Thoracic aorta (tissue), 2 donors: Measurements from ENCODE around the gene RPS27L. TPM values are rescaled to one million over a fixed set of nuclear protein-coding genes. Genes with fewer than 3 reads are reported as not detected.
A peak's percentile ranks its signal among the peaks of the same experiment; 100 is the strongest.

Source experiments
- ATAC-seq: fragments of 150-250 bp; one replicate; pipeline ENCODE4 v1.8.0; 2017; ENCODE audit warnings: low read depth; ENCODE audit not compliant: insufficient number of reproducible peaks, low FRiP score
- DNase-seq: peaks from one replicate; pipeline ENCODE4 v3.0.0-alpha.2; 2020; ENCODE audit warnings: low spot score
- H3K27ac ChIP-seq, 2 donors: fragments of 200-600 bp; sonication (generic); 1 replicate in 1 of 2; 2 replicates in 1 of 2; pipeline ENCODE4 v1.5.1; 2016; ENCODE audit warnings: mild to moderate bottlenecking in 2 of 2, moderate library complexity in 2 of 2
- H3K27me3 ChIP-seq: fragments of 200-600 bp; sonication (generic); replicated peaks from 2 replicates; pipeline ENCODE4 v1.6.0; 2016; ENCODE audit warnings: mild to moderate bottlenecking; ENCODE audit not compliant: insufficient read depth
- H3K36me3 ChIP-seq: fragments of 200-600 bp; sonication (generic); one replicate; pipeline ENCODE4 v1.5.1; 2016
- H3K4me1 ChIP-seq, 2 donors: fragments of 200-600 bp; sonication (generic); 1 replicate in 1 of 2; 2 replicates in 1 of 2; pipeline versions ENCODE4 v1.5.1 to v1.6.0; 2016; ENCODE audit warnings: low read depth in 2 of 2, mild to moderate bottlenecking in 1 of 2; ENCODE audit not compliant: control insufficient read depth in 1 of 2
- H3K4me3 ChIP-seq: fragments of 200-600 bp; sonication (generic); 2 replicates; pipeline ENCODE4 v1.5.1; 2016; ENCODE audit warnings: mild to moderate bottlenecking
- H3K9me3 ChIP-seq: fragments of 200-600 bp; sonication (generic); 2 replicates; pipeline ENCODE4 v1.5.1; 2016
- CTCF ChIP-seq: fragments of 200-600 bp; sonication (generic); IDR thresholded peaks from one replicate; pipeline ENCODE4 v1.5.1; 2019; ENCODE audit warnings: antibody characterized with exemption
- total RNA-seq, 2 donors: library from RNA; depleted of rRNA; stranded (reverse); fragments of >200 nt; gene quantifications; one replicate each; pipeline versions ENCODE4 v1.1.0 to v1.2.3, GENCODE V29; 2016

The RPS27L gene
- 100 to 1,000 TPM in 1 of 2 donors, 10 to 100 TPM in 1; 40.1 to 120 TPM for total RNA-seq

DNA sequence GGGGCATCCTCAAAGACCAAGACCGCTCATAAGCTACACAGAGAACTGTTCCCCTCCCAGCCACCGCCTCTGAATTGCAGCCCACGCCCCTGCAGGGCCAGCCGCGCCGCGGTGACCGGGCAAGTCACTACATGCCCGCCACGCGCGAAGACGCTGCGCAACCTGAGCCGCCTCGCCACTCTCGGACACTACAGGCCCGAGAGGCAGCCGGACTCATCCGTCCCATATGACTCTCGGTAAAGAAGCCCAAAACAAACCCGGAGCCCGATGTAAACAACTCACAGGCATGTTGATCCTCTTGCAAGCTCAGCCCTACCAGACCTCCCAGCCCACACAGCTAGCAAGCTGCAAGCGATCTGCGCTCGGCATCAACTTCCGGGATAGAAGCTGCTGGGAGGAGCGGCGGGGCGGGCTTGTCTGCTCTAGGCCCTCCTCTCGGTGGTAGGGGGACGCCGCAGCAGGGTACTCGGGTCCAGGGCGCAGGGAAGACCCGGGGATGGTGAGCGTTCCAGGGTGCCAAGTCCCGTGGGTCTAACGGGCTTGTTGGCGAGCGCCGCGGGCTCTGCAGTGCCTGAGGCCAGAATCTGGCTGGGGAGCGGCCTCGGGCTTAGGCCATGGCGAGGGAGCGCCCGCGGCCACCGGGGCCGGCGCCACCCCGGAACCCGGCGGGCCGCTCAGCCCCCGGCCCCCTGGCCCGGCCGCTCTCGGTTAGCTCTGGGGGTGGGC lies at the start of gene RPS27L:
RPS27L (minus strand) TSS at position 360 of the 726 bp plus-strand sequence; CDS start at position 288, 72 bp downstream.
- Histone ChIP-seq H3K4me3 (peak within 1 kb of the TSS; percentile 88), H3K27me3 (no peaks in the 10 kb centered on the region), H3K9me3 (no peaks in the 10 kb centered on the region), H3K4me1 (peaks cover 17 to 27% of the 10 kb centered on the region in 2 donors), H3K27ac (peak within 1 kb of the TSS; percentile 93 to 96), H3K36me3 (peaks cover 10% of the 10 kb centered on the region)
- TF ChIP-seq CTCF, result no peak
- ATAC-seq (peak; percentile 80), DNase-seq (peak; percentile 65)

- Histone ChIP-seq H3K27ac (no peak overlapping the region), H3K27me3 (no peaks in the 10 kb centered on the region), H3K36me3 (no peaks in the 10 kb centered on the region), H3K4me1 (peaks cover 0 to 27% of the 10 kb centered on the region in 2 donors), H3K4me3 (no peak overlapping the region), H3K9me3 (no peaks in the 10 kb centered on the region)
- ATAC-seq, result no peak
- no peak for DNase-seq
- no peak for TF ChIP-seq CTCF
Measured at GRCh38 chr15:63206079-63206478, 48.8 kb upstream of the RPS27L start.

DNA sequence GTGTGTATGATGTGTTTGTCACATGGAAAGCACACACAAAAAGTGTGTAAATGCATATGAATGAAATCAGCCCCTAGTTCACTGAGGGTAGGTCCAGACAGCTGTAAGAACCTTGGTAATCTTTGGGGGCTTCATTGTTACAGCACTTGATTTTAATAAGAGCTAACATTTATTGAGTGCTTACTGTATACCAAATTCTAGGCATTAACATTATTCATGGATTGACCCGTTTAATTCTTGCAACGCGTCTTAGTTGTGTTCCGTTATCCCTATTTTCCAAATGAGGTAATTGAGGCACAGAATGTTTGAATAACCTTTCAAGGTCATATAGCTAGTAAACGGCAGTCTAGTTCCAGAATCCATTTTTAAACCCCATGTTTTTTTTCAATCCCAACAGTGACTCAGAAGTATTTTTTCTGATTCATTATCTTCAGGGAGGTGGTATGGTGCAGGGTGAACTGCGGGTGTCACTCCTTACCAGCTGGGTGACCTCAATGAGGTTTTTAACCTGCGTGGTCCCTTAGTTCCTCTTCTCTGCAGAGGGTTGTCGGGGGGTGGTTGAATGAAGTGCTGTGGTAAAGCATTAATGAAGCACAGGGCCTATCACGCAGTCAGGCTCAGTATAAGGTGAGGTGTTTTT lies 46.3 kb upstream of the RPS27L start:
- DNase-seq (no peak), ATAC-seq (no peak)
- H3K36me3 ChIP-seq, result no peaks in the 10 kb centered on the region
- H3K27me3 ChIP-seq, result no peaks in the 10 kb centered on the region
- H3K4me3 ChIP-seq, result no peak overlapping the region
- peaks cover 0 to 19% of the 10 kb centered on the region in 2 donors for H3K4me1 ChIP-seq
- H3K9me3 ChIP-seq, result no peaks in the 10 kb centered on the region
- H3K27ac ChIP-seq, result no peak overlapping the region
- TF ChIP-seq CTCF, result no peak

DNA sequence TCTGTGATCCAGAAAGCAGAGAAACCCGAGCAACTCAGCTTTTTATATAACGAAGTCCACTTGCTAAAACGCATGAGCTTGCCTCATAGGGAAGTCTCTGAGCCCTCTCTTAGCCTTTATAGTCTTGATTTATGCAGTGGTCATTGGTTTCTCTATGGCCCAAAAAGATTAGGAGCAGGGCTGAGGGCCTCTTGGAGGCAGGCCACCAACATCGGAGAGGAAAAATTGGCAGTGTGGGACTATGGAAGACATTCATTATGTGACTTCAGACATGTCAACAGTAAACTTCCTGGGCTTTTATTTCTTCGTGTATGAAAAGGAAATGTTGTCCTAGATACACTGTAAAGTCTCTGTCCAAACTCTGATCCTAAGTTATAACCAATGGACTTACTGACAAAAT lies 45.6 kb upstream of the RPS27L start:
- Histone ChIP-seq H3K27ac (no peak overlapping the region), H3K9me3 (no peaks in the 10 kb centered on the region), H3K27me3 (no peaks in the 10 kb centered on the region), H3K4me3 (no peak overlapping the region), H3K36me3 (no peaks in the 10 kb centered on the region), H3K4me1 (peaks cover 0 to 23% of the 10 kb centered on the region in 2 donors)
- ATAC-seq, result no peak
- no peak for TF ChIP-seq CTCF
- no peak for DNase-seq

DNA sequence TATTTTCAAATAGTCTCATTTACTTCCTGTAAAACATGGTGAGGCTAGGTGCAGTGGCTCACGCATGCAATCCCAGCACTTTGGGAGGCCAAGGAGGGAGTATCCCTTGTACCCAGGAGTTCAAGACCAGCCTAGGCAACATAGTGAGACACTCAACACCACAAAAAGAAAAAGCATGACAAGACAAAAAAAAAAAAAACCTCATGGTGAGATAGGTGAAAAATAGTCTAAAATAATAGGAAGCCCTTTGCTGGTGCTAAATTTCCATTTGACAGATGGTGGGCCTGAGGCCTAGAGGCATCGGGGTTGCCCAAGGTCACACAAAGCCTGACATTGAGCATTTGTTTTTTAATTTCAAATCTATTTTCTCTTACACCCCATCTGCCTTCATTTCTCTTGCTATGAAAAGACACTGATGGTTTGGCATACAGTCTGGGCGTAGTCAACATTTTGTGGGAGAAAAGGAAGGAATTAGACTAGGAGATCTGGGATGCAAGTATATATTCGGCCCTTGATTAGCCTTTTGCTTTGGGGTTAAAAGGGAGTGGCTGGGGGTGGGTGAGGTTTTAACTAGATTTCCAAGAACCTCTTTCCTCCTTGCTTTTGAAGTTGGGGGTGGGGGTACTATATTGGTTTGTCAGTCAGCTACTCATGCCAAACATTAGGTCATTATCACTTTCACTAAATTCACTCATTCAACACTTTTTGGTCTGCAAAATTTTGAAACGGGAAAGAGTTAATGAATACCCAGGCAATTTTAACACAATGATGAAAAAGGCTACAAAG lies 43.4 kb upstream of the RPS27L start:
- DNase-seq (no peak), ATAC-seq (no peak)
- H3K4me1 ChIP-seq, result peaks cover 7 to 41% of the 10 kb centered on the region in 2 donors
- H3K9me3 ChIP-seq, result no peaks in the 10 kb centered on the region
- H3K36me3 ChIP-seq, result no peaks in the 10 kb centered on the region
- no peak for TF ChIP-seq CTCF
- H3K4me3 ChIP-seq, result no peak overlapping the region
- H3K27me3 ChIP-seq, result no peaks in the 10 kb centered on the region
- H3K27ac ChIP-seq, result no peak overlapping the region
